Measurements from ENCODE around the gene SNX18.

DNA sequence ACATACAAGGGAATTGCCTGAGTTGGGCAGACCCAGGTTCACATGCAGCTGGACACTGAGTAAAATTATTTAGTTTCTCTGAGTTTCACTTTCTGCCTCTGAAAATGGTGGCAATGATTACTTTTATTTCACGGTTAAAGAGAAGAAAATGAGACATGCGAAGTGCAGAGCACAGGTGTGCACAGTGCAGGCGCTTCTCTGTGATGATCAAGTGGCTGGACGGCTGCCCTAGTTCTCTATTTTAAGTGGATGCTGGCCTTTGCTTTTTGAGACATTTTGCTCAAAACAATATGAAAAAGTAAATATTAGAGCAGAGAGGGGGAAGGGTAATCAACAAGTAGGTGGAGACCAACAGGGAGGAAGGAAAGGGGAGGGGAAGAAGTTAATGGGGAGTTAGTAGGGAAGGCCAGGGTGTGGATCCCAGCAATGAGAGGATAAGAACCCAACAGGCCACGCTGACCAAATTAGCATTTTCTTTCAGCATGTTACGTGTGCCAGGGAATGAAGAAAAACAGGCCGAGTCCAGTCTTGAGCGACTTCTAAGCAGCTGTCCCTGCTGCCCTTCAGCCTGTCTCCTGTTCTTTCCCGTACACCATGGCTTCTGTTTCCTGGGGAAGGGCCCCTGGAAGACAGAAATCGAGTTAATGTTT lies 16.1 kb downstream of the SNX18 start:
- TF ChIP-seq CTCF (IDR thresholded peaks at IDR 0.05) (no peak), POLR2A (IDR thresholded peaks at IDR 0.05) (no peak)
